ENCODE data around the gene INAFM2. TPM values are rescaled to one million over a fixed set of nuclear protein-coding genes. Genes with fewer than 3 reads are reported as not detected.

INAFM2 gene
- total and polyA plus RNA-seq, 4 experiments from 2014 or later = 0.08 to 7.5 (median 5.0) TPM

GRCh38 chr15:40292246-40292645 is 31.2 kb upstream of the INAFM2 start:
- H3K27ac ChIP-seq (ENCODE audit: low read depth, low read length) = no peak overlapping the region
- intact Hi-C loops (cut with micrococcal nuclease) = no loop called here

DNA sequence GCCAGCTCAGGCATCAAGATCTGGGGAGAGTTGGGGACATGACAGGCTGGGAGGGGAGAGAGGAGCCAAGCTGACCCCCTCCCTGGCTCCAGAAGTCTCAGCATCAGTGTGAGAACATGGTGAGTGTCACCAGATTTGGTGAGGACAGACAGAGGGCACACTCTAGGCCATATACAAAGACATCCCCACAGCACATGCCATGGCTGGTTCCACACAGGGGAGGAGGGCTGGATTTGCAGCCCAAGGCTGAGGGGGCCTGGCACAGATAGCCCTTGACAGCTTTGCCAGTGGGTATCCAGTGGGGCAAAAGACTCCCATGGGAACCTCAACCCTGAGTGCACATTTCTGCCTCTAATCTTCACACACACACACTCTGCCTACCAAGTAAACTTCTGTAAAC is 30.5 kb upstream of the INAFM2 start:
- POLR2A ChIA-PET (ENCODE audit: partially characterized antibody) = interaction anchor here (1.5 to 5.7 kb wide), 2 partner anchors 10 to 15 kb away, joined by 3 to 31 read pairs; partner anchors contain the start of genes ANKRD63 and PLCB2
- H3K36me3 Mint-ChIP-seq = peaks cover 23 to 61% of the 10 kb centered on the region in 2 donors
- H3K9me3 ChIP-seq (ENCODE audit: control insufficient read depth in 1 of 2, low read length in 2 of 2) = no peaks in the 10 kb centered on the region
- peaks cover 47% of the 10 kb centered on the region for H3K36me3 ChIP-seq (ENCODE audit: insufficient read depth, low read length)
- H3K4me1 ChIP-seq (ENCODE audit: insufficient read depth, low read length) = no peaks in the 10 kb centered on the region
- CTCF ChIA-PET (ENCODE audit: partially characterized antibody) = interaction anchor here (1.0 to 7.1 kb wide), 3 partner anchors 14 to 108 kb away, joined by 3 to 57 read pairs (median 10); partner anchors contain the start of gene PLCB2
- no peaks in the 10 kb centered on the region for H3K9me3 Mint-ChIP-seq
- DNase-seq = no peak
- intact Hi-C loops (cut with micrococcal nuclease) = no loop called here
- no peak overlapping the region for H3K27ac ChIP-seq (ENCODE audit: low read depth, low read length)
- H3K4me3 Mint-ChIP-seq = no peak overlapping the region
- no peak overlapping the region for H3K4me3 ChIP-seq (ENCODE audit: low read length in 2 of 2)
- no peaks in the 10 kb centered on the region for H3K27me3 Mint-ChIP-seq
- no peaks in the 10 kb centered on the region for H3K27me3 ChIP-seq (ENCODE audit: insufficient read depth, low read length)
- H3K27ac Mint-ChIP-seq = peak overlapping the region in 1 of 7 donors; percentile 19
- peaks cover 0 to 2% (median under 1%) of the 10 kb centered on the region in 4 donors for H3K4me1 Mint-ChIP-seq

More at GRCh38 chr15:40292246-40292645, 31.2 kb upstream of the INAFM2 start:
- Histone ChIP-seq H3K9me3 (ENCODE audit: control insufficient read depth in 1 of 2, low read length in 2 of 2) (no peaks in the 10 kb centered on the region), H3K36me3 (ENCODE audit: insufficient read depth, low read length) (peaks cover 40% of the 10 kb centered on the region), H3K4me3 (ENCODE audit: low read length in 2 of 2) (no peak overlapping the region), H3K4me1 (ENCODE audit: insufficient read depth, low read length) (no peaks in the 10 kb centered on the region), H3K27me3 (ENCODE audit: insufficient read depth, low read length) (no peaks in the 10 kb centered on the region)
- H3K27me3 Mint-ChIP-seq = no peaks in the 10 kb centered on the region
- H3K27ac Mint-ChIP-seq = no peak overlapping the region
- no peaks in the 10 kb centered on the region for H3K9me3 Mint-ChIP-seq
- ChIA-PET POLR2A (ENCODE audit: partially characterized antibody) (interaction anchor here (1.5 to 5.7 kb wide), 2 partner anchors 9 to 16 kb away, joined by 3 to 31 read pairs; partner anchors contain the start of genes ANKRD63 and PLCB2), CTCF (ENCODE audit: partially characterized antibody) (interaction anchor here (1.4 to 7.1 kb wide), 3 partner anchors 13 to 52 kb away, joined by 3 to 57 read pairs (median 10); partner anchors contain the start of gene PLCB2)
- no peak for DNase-seq
- peaks cover 18 to 61% of the 10 kb centered on the region in 2 donors for H3K36me3 Mint-ChIP-seq
- H3K4me3 Mint-ChIP-seq = no peak overlapping the region
- peaks cover 0 to 2% (median 0%) of the 10 kb centered on the region in 4 donors for H3K4me1 Mint-ChIP-seq

- H3K36me3 ChIP-seq (ENCODE audit: insufficient read depth, low read length) = peaks cover 55% of the 10 kb centered on the region
- no peaks in the 10 kb centered on the region for H3K9me3 ChIP-seq (ENCODE audit: control insufficient read depth in 1 of 2, low read length in 2 of 2)
- no peak overlapping the region for H3K4me3 Mint-ChIP-seq
- no peaks in the 10 kb centered on the region for H3K27me3 Mint-ChIP-seq
- intact Hi-C loops (cut with micrococcal nuclease) = no loop called here
- H3K4me1 Mint-ChIP-seq = peaks cover 0 to 2% (median under 1%) of the 10 kb centered on the region in 4 donors
- H3K36me3 Mint-ChIP-seq = peaks cover 26 to 68% of the 10 kb centered on the region in 2 donors
- H3K27ac ChIP-seq (ENCODE audit: low read depth, low read length) = no peak overlapping the region
- H3K9me3 Mint-ChIP-seq = no peaks in the 10 kb centered on the region
- H3K27ac Mint-ChIP-seq = no peak overlapping the region
- H3K4me1 ChIP-seq (ENCODE audit: insufficient read depth, low read length) = no peaks in the 10 kb centered on the region
- ChIA-PET POLR2A (ENCODE audit: partially characterized antibody) (interaction anchor here (2.7 to 5.7 kb wide), 2 partner anchors 14 kb away, joined by 11 to 31 read pairs; partner anchors contain the start of gene PLCB2), CTCF (ENCODE audit: partially characterized antibody) (interaction anchor here (1.0 to 7.1 kb wide), 8 partner anchors 13 to 107 kb away, joined by 3 to 57 read pairs (median 4); partner anchors contain the start of gene PLCB2)
- no peak overlapping the region for H3K4me3 ChIP-seq (ENCODE audit: low read length in 2 of 2)
- no peak for DNase-seq
- H3K27me3 ChIP-seq (ENCODE audit: insufficient read depth, low read length) = no peaks in the 10 kb centered on the region
These were observed 29.3 kb upstream of the INAFM2 start for GRCh38 chr15:40293905-40294895.

DNA sequence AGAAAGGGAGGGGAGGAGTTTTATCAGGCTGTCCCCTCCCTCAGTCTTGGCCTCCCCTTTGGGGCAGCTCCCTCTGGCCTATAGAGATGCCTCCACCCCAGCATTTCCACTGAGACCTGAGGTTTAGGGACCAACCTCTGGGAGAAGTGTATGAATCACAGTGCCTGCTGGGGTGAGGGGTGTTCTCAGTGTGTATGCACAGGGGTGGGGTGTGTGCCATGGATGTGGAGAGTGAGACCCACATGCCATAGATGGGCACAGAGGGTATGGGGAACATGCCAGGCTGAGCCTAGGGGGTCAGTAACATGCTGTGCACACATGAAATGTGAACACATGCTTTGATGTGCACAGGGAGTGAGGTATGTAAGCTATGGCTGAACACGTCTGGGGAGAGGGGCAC is 28.2 kb upstream of the INAFM2 start:
- Mint-ChIP-seq H3K4me1 (peaks cover 0 to 3% (median under 1%) of the 10 kb centered on the region in 4 donors), H3K36me3 (peaks cover 28 to 67% of the 10 kb centered on the region in 2 donors)
- no peaks in the 10 kb centered on the region for H3K4me1 ChIP-seq (ENCODE audit: insufficient read depth, low read length)

DNA sequence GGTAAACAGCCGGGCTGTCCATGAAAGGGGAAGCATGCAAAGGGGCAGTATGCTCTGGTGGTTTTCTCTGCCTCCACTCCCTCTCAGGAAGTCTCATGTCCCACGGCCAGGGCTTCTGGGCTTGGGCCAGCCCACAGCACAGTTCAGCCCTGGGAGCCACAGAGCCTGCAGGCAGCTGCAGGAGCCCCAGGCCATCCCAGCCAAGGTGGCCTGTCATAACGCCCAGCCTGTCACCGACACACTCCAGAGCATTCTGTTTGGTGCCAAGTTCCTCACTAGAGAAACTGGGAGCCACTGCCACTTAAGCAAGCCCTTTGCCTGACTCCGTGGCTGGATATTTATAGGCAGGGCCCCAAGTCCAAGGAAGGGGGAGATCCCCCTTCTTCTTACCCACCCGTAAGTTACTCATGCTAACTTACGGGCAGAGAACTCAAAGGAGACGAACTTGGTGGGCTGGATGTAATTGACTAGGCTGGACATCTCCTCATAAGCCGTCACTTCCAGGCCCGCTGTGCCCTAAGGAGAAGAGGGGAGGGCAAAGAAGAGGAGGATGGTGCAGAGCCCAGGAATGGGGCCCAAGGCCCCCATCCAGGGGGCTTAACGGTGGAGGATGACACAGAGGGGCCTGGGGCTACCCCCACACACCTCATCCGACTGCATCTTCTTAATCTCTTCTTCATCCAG is 27.5 kb upstream of the INAFM2 start:
- POLR2A ChIA-PET (ENCODE audit: partially characterized antibody) = interaction anchor here (1.2 to 2.7 kb wide), 2 partner anchors 9 to 12 kb away, joined by 4 to 11 read pairs; partner anchors contain the start of gene PLCB2
- no peaks in the 10 kb centered on the region for H3K27me3 Mint-ChIP-seq
- Histone ChIP-seq H3K36me3 (ENCODE audit: insufficient read depth, low read length) (peaks cover 61% of the 10 kb centered on the region), H3K4me1 (ENCODE audit: insufficient read depth, low read length) (no peaks in the 10 kb centered on the region), H3K4me3 (ENCODE audit: low read length in 2 of 2) (no peak overlapping the region), H3K9me3 (ENCODE audit: control insufficient read depth in 1 of 2, low read length in 2 of 2) (no peaks in the 10 kb centered on the region), H3K27ac (ENCODE audit: low read depth, low read length) (no peak overlapping the region), H3K27me3 (ENCODE audit: insufficient read depth, low read length) (no peaks in the 10 kb centered on the region)
- CTCF ChIA-PET (ENCODE audit: partially characterized antibody) = interaction anchor here (1.1 to 1.7 kb wide), 4 partner anchors 17 to 42 kb away, joined by 3 to 6 read pairs (median 4); no protein-coding TSS in a partner anchor
- no peak for DNase-seq
- H3K4me1 Mint-ChIP-seq = peaks cover 0 to 4% (median 3%) of the 10 kb centered on the region in 4 donors
- intact Hi-C loops (cut with micrococcal nuclease) = no loop called here
- H3K4me3 Mint-ChIP-seq = no peak overlapping the region
- peak overlapping the region in 3 of 7 donors; percentile 60 to 86 (median 74) for H3K27ac Mint-ChIP-seq
- peaks cover 33 to 71% of the 10 kb centered on the region in 2 donors for H3K36me3 Mint-ChIP-seq
- H3K9me3 Mint-ChIP-seq = peaks cover 0 to 3% (median 0%) of the 10 kb centered on the region in 8 donors

More for the DNA sequence above, 28.2 kb upstream of the INAFM2 start:
- no peak for DNase-seq
- H3K4me3 Mint-ChIP-seq = no peak overlapping the region
- peaks cover 0 to 3% (median 0%) of the 10 kb centered on the region in 8 donors for H3K9me3 Mint-ChIP-seq
- H3K27ac ChIP-seq (ENCODE audit: low read depth, low read length) = no peak overlapping the region
- peak overlapping the region in 2 of 7 donors; percentile 60 to 86 for H3K27ac Mint-ChIP-seq
- CTCF ChIA-PET (ENCODE audit: partially characterized antibody) = interaction anchor here (1.1 to 1.7 kb wide), 5 partner anchors 12 to 27 kb away, joined by 3 to 4 read pairs (median 4); partner anchors contain the start of gene PLCB2
- POLR2A ChIA-PET (ENCODE audit: partially characterized antibody) = interaction anchor here (2.7 kb wide), 1 partner anchor 13 kb away, joined by 11 read pairs; the partner anchor contains the start of gene PLCB2
- intact Hi-C loops (cut with micrococcal nuclease) = no loop called here
- peaks cover 56% of the 10 kb centered on the region for H3K36me3 ChIP-seq (ENCODE audit: insufficient read depth, low read length)
- no peak overlapping the region for H3K4me3 ChIP-seq (ENCODE audit: low read length in 2 of 2)
- H3K27me3 Mint-ChIP-seq = no peaks in the 10 kb centered on the region
- H3K9me3 ChIP-seq (ENCODE audit: control insufficient read depth in 1 of 2, low read length in 2 of 2) = no peaks in the 10 kb centered on the region
- H3K27me3 ChIP-seq (ENCODE audit: insufficient read depth, low read length) = no peaks in the 10 kb centered on the region

- Mint-ChIP-seq H3K4me1 (peaks cover 0 to 4% (median 3%) of the 10 kb centered on the region in 4 donors), H3K27me3 (no peaks in the 10 kb centered on the region), H3K36me3 (peaks cover 39 to 76% of the 10 kb centered on the region in 2 donors), H3K4me3 (no peak overlapping the region), H3K9me3 (peaks cover 0 to 3% (median 0%) of the 10 kb centered on the region in 8 donors), H3K27ac (peak overlapping the region in 3 of 7 donors; percentile 7 to 70 (median 69))
- POLR2A ChIA-PET (ENCODE audit: partially characterized antibody) = interaction anchor here (1.2 to 2.7 kb wide), 2 partner anchors 9 to 11 kb away, joined by 4 to 11 read pairs; partner anchors contain the start of gene PLCB2
- no peak for DNase-seq
- Histone ChIP-seq H3K9me3 (ENCODE audit: control insufficient read depth in 1 of 2, low read length in 2 of 2) (no peaks in the 10 kb centered on the region), H3K27me3 (ENCODE audit: insufficient read depth, low read length) (no peaks in the 10 kb centered on the region), H3K36me3 (ENCODE audit: insufficient read depth, low read length) (peaks cover 68% of the 10 kb centered on the region), H3K27ac (ENCODE audit: low read depth, low read length) (no peak overlapping the region), H3K4me3 (ENCODE audit: low read length in 2 of 2) (no peak overlapping the region), H3K4me1 (ENCODE audit: insufficient read depth, low read length) (no peaks in the 10 kb centered on the region)
- intact Hi-C loops (cut with micrococcal nuclease) = no loop called here
- CTCF ChIA-PET (ENCODE audit: partially characterized antibody) = interaction anchor here (1.1 to 1.7 kb wide), 3 partner anchors 18 to 41 kb away, joined by 4 to 6 read pairs (median 4); no protein-coding TSS in a partner anchor
These were observed 26.8 kb upstream of the INAFM2 start for GRCh38 chr15:40296561-40297230.

Data from CD4-positive, alpha-beta memory T cell (primary cell).